Dendritic cell treated with granulocyte-macrophage colony-stimulating factor and Interleukin-4, amounts not matched to agents 40 ng/mL and 50 ng/mL, for 4 days (primary cell): ENCODE measurements around the gene PLEKHO2.
A peak's percentile ranks its signal among the peaks of the same experiment; 100 is the strongest.

Experiments
- H3K27ac Mint-ChIP-seq: one replicate; pipeline ENCODE4 v1.8.0; 2022; ENCODE audit warnings: mild to moderate bottlenecking, mixed read lengths
- H3K27me3 Mint-ChIP-seq: one replicate; pipeline ENCODE4 v1.8.0; 2022; ENCODE audit warnings: mild to moderate bottlenecking, mixed read lengths
- H3K36me3 Mint-ChIP-seq: one replicate; pipeline ENCODE4 v1.8.0; 2022; ENCODE audit warnings: low read depth, mixed read lengths
- H3K4me1 Mint-ChIP-seq: one replicate; pipeline ENCODE4 v1.8.0; 2022; ENCODE audit warnings: low read depth, mixed read lengths
- H3K4me3 Mint-ChIP-seq: one replicate; pipeline ENCODE4 v1.8.0; 2022; ENCODE audit warnings: mild to moderate bottlenecking, moderate library complexity, mixed read lengths
- H3K9me3 Mint-ChIP-seq: one replicate; pipeline ENCODE4 v1.8.0; 2022; ENCODE audit warnings: mixed read lengths
- intact Hi-C: fragments of 100-400 bp; cut with micrococcal nuclease; formaldehyde crosslinking; loops from one replicate; pipeline ENCODE4 v1.15.0; 2022

Gene PLEKHO2

DNA sequence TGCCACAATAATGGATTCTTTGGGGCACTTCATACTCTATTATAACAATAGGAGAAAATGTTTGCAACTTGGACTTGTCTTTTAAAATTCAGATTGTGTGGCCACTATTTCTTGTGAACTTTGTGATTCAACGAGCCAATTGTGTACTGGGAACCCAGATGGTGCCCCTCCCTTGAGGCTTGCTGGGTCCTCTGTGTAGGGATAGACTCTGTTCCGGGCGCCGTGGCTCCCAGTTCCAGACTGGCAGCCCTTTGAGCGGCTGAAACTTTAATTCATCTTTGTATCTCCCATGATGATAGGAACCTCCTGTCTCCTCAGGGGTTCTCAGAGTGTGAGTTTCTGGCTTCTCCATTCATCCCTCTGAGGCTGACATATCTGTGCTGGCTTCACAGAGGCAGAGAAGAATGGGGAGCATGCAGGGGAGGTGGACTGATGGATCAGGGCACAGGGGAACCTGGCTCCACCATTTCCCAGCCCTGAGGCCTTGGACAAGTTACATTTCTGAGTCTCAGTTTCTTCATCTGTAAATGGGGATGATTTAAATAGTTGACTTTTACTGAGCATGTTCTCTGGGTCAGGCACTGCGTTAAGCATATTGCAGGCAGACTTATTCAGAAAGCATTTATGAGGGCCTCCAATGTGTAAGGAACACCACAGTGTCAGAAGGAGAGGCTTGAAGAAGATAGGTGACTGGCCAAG is 54.8 kb downstream of the PLEKHO2 start:
- no peak overlapping the region for H3K4me3 Mint-ChIP-seq
- peaks cover 9% of the 10 kb centered on the region for H3K9me3 Mint-ChIP-seq
- peak overlapping the region; percentile 100 for H3K27ac Mint-ChIP-seq
- peaks cover 81% of the 10 kb centered on the region for H3K4me1 Mint-ChIP-seq
- peaks cover 13% of the 10 kb centered on the region for H3K36me3 Mint-ChIP-seq
- intact Hi-C loops = no loop called here
- H3K27me3 Mint-ChIP-seq = no peaks in the 10 kb centered on the region

DNA sequence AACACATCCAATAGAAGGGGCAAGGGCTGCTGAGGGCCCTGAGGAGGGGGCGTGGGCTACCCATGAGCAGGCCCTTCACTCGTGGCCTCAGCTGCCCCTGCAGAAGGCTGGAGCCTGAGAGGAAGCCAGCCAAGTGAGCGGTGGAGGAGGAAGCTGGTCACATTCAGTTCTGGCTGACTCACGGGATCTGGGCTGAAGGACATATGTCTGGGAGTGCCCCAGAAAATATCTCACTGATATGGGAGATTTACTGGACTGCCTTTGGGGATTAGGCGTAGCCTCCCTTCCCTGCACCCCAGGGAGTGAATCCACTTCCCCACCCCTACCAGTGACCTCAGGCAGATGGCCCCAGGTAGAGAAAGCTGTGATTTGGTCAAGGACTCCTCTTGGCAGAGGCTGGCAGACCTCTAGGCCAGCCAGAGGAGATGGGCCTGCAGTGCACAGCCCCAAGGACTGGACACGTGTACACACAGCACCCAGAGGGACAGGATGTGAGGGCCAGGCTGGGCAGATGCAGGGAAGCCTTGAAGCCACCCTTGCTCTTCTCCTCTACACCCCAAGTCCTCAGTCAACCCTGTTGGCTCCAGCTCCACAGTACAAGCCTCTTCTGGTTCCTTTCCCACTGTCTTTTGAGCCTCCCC is 55.8 kb downstream of the PLEKHO2 start:
- no peaks in the 10 kb centered on the region for H3K27me3 Mint-ChIP-seq
- peaks cover 9% of the 10 kb centered on the region for H3K9me3 Mint-ChIP-seq
- peaks cover 13% of the 10 kb centered on the region for H3K36me3 Mint-ChIP-seq
- H3K4me1 Mint-ChIP-seq = peaks cover 75% of the 10 kb centered on the region
- no peak overlapping the region for H3K4me3 Mint-ChIP-seq
- intact Hi-C loops = no loop called here
- peak overlapping the region; percentile 100 for H3K27ac Mint-ChIP-seq

DNA sequence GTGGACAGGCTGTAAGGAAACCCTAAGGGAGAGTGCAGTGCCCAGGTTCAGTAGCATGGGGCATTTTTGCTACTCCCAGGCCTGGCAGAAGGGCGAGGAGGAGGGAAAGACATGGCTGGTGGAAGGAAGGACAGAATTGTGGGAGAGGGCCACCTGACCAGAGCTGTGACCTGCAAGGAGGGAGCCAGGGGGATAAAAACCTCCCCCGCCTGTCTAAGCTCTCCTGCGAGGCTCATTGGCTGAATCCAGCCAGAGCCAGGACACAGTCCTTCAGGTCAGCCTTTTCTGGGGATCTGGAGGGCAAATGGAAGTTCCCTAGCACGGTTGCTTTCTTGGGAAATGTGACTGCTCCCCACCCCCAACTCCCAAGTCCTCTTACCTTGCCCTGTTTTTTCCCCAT is 56.7 kb downstream of the PLEKHO2 start:
- Mint-ChIP-seq H3K4me3 (no peak overlapping the region), H3K27ac (peak overlapping the region; percentile 100), H3K27me3 (no peaks in the 10 kb centered on the region), H3K36me3 (peaks cover 13% of the 10 kb centered on the region), H3K4me1 (peaks cover 75% of the 10 kb centered on the region), H3K9me3 (peaks cover 9% of the 10 kb centered on the region)
- intact Hi-C loops = no loop called here

DNA sequence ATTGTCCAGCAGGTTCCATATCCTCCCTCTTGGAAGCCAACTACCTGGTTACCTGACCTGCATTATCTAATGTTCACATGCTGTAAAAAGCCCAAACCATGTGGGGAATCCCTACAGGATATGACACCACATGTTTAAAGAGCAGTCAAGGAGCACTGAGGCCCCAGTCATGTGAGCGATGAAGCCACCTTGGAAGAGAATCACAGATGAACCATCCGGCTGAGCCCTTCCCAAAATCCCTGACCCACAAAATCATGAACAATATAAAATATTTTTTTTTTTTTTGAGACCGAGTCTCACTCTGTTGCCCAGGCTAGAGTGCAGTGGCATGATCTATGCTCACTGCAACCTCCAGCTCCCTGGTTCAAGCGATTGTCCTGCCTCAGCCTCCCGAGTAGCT is 59.4 kb downstream of the PLEKHO2 start:
- Mint-ChIP-seq H3K4me3 (no peak overlapping the region), H3K9me3 (peaks cover 9% of the 10 kb centered on the region), H3K36me3 (peaks cover 8% of the 10 kb centered on the region), H3K27me3 (no peaks in the 10 kb centered on the region), H3K4me1 (peaks cover 69% of the 10 kb centered on the region), H3K27ac (no peak overlapping the region)
- intact Hi-C loops = no loop called here

DNA sequence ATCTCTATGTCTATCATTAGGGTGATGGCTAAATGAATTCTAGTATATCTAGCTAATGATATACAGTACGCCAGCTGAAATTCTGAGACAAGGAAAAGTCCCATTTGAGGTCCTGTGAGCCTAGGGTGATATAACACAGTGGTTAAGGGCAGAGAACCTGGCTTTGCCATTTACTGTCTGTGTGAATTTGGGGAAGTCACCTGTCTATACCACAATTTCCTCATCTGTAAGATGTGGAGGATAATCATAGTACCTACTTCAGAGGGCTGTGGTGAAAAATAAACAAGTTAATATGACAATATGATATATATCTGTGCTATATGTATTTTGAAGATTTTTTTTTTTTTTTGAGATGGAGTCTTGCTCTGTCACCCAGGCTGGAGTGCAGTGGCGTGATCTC is 60.2 kb downstream of the PLEKHO2 start:
- intact Hi-C loops = loop anchor here (2.0 kb wide), 1 partner anchor 19 kb away; no protein-coding TSS in a partner anchor
- Mint-ChIP-seq H3K4me3 (no peak overlapping the region), H3K9me3 (peaks cover 9% of the 10 kb centered on the region), H3K4me1 (peaks cover 61% of the 10 kb centered on the region), H3K27me3 (no peaks in the 10 kb centered on the region), H3K36me3 (peaks cover 8% of the 10 kb centered on the region), H3K27ac (peak overlapping the region; percentile 78)

DNA sequence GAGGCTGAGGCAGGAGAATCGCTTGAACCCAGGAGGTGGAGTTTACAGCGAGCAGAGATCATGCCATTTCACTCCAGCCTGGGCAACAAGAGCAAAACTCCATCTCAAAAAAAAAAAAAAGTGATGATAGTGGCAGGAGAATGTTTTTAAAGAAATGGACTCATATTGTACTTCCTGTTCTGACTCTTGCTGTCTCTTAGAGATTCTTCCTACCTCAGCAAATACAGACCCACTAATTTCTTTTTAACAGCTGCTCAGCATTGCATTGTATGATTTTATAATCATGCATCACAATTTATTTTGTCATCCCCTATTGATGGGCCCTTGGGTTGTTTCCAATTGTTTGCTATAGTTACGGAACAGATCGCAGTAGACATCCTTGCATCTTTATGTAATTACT is 61.1 kb downstream of the PLEKHO2 start:
- Mint-ChIP-seq H3K36me3 (peaks cover 8% of the 10 kb centered on the region), H3K27ac (peak overlapping the region; percentile 78), H3K4me3 (no peak overlapping the region), H3K9me3 (peaks cover 9% of the 10 kb centered on the region), H3K4me1 (peaks cover 52% of the 10 kb centered on the region), H3K27me3 (no peaks in the 10 kb centered on the region)
- intact Hi-C loops = loop anchor here (2.0 kb wide), 1 partner anchor 20 kb away; no protein-coding TSS in a partner anchor

DNA sequence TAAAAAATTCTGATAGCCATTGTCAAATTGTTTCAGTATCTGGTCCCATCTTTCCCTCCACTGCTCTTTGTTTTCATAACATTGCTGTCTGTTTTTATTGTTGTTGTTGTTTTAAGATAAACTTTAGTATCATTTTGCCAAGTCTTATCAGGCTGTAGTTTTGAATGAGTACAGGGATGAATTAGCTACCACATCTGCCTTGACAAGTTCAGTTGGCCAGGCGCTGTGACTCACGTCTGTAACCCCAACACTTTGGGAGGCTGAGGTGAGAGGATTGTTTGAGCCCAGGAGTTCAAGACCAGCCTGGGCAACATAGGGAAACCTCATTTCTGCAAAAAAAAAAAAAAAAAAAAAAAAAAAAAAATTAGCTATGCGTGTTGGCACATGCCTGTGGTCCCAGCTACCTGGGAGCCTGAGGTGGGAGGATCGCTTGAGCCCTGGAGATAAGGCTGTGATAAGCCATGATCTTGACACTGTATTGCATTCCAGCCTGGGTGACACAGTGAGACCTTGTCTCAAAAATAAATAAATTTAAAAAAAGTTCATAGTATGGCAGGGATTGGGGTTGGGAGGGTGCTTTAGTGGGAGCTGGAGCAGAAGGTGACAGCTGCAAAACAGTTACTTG is 61.7 kb downstream of the PLEKHO2 start:
- H3K27me3 Mint-ChIP-seq = no peaks in the 10 kb centered on the region
- H3K9me3 Mint-ChIP-seq = peaks cover 9% of the 10 kb centered on the region
- H3K36me3 Mint-ChIP-seq = peaks cover 8% of the 10 kb centered on the region
- H3K4me1 Mint-ChIP-seq = peaks cover 46% of the 10 kb centered on the region
- intact Hi-C loops = loop anchor here (2.0 kb wide), 1 partner anchor 21 kb away; no protein-coding TSS in a partner anchor
- H3K4me3 Mint-ChIP-seq = no peak overlapping the region
- peak overlapping the region; percentile 78 for H3K27ac Mint-ChIP-seq

DNA sequence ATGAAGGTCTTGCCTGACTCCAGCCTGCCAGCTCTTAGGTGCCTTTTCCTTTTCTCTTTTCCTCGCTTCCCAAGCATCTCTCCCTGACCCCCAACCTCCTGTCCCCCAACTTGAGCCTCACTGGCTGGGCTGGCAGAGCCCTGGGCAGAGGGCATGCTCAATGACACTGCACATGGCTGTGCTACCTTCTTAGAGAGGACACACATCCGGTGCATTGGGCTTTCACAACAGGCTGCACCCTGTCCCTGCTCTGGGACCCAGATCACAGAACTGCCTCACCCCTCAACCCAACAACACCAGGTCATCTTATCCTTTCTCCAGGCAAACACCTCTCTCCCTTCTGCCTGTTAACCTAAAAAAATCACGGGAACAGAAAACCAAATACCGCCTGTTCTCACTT is 62.5 kb downstream of the PLEKHO2 start:
- Mint-ChIP-seq H3K36me3 (peaks cover 8% of the 10 kb centered on the region), H3K4me1 (peaks cover 38% of the 10 kb centered on the region), H3K9me3 (peaks cover 9% of the 10 kb centered on the region), H3K27me3 (peaks cover 3% of the 10 kb centered on the region), H3K27ac (peak overlapping the region; percentile 25), H3K4me3 (no peak overlapping the region)
- intact Hi-C loops = loop anchor here (2.0 kb wide), 1 partner anchor 61 kb away; no protein-coding TSS in a partner anchor

DNA sequence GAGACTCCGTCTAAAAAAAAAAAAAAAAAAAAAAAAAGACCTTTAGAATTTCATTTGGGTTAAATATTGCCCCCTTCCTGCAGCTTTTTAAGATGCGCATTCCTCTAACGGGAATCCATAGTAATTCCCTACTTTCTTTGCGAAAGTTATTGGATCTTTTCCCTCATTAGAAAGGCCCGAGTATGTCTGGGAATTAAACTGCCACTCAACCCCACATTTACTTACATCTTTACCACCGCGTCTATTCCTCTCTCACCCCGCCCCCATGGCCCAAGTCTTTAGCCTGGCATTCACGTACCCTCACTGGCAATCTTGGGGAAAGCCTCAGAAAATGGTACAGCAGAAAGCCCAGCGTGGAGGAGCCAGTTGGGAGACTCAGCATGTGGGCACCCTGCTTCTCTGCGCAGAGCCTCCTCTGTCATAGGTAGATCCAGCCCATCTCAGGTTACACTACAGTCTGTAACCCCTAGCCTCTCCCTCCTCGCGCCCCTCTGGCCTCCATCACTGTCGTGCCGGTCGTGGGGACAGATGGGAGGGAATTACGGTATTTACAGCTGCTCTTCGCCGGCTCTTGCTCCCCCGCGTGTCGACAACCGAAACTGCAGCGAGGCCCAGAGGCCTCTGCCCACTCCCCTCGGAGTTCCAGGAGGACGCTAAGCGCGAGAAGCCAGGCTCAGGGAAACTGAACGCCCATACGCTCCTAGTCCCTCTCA is 63.6 kb downstream of the PLEKHO2 start:
- Mint-ChIP-seq H3K4me1 (peaks cover 34% of the 10 kb centered on the region), H3K4me3 (peak overlapping the region; percentile 61), H3K27ac (peak overlapping the region; percentile 73), H3K9me3 (peaks cover 9% of the 10 kb centered on the region), H3K36me3 (peaks cover 8% of the 10 kb centered on the region), H3K27me3 (peaks cover 12% of the 10 kb centered on the region)
- intact Hi-C loops = loop anchor here (2.0 to 5.0 kb wide), 2 partner anchors 62 to 173 kb away; no protein-coding TSS in a partner anchor

DNA sequence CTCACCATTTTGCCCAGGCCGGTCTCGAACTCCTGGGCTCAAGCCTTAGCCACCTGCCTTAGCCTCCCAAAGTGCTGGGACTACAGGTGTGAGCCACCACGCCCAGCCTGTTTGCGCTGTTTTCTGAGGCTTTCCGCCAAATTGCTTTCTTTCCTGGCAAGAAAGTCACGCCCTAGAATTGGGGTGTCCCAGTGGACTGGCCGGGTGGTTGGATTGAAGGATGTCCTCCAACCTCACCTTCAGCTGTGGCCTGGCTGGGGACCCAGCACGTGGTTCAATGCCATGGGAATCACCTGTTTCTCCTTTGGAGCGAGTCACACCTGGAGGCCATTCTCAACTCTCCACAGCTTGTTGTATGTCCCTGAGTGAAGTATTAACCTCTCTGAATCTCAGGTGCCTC is 64.2 kb downstream of the PLEKHO2 start:
- H3K27me3 Mint-ChIP-seq = peaks cover 19% of the 10 kb centered on the region
- H3K9me3 Mint-ChIP-seq = peaks cover 4% of the 10 kb centered on the region
- peaks cover 2% of the 10 kb centered on the region for H3K36me3 Mint-ChIP-seq
- H3K4me1 Mint-ChIP-seq = peaks cover 34% of the 10 kb centered on the region
- H3K27ac Mint-ChIP-seq = peak overlapping the region; percentile 73
- intact Hi-C loops = loop anchor here (2.0 to 5.0 kb wide), 2 partner anchors 63 to 174 kb away; no protein-coding TSS in a partner anchor
- no peak overlapping the region for H3K4me3 Mint-ChIP-seq

DNA sequence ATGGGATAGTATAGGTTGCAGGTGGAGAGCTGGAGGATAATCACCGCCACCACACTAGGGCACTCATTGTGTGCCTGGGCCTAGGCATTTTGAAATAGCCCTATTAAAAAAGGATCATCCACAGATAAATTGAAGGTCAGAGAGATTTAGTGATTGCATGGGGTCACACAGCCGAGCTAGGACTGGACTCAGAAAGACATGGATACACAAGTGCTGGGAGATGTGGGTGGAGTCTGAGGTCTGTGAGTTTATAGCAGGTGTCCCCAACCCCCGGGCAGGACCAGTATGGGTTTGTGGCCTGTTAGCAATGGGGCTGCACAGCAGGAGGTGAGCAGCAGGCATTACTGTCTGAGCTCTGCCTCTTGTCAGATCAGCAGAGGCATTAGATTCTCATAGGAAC is 64.7 kb downstream of the PLEKHO2 start:
- Mint-ChIP-seq H3K27me3 (peaks cover 23% of the 10 kb centered on the region), H3K27ac (no peak overlapping the region), H3K9me3 (no peaks in the 10 kb centered on the region), H3K4me3 (no peak overlapping the region), H3K36me3 (no peaks in the 10 kb centered on the region), H3K4me1 (peaks cover 38% of the 10 kb centered on the region)
- intact Hi-C loops = loop anchor here (5.0 kb wide), 1 partner anchor 174 kb away; no protein-coding TSS in a partner anchor

DNA sequence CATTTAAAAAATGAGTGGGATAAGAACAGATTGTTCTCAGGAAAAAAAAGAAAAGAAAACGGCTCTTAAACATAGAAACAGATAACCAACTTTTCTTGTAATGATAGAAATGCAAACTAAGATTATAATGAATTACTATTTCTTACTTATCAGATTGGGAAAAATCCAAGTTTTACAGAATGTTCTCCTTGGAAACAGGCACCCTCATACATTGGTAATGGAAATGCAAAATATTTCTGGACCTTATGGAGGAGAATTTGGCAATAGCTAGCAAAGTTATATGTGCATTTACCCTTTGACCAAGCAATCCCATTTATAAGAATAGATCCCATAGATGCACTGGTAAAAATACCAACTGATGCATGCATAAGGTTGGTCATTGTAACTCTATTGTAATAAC is 66.3 kb downstream of the PLEKHO2 start:
- no peaks in the 10 kb centered on the region for H3K9me3 Mint-ChIP-seq
- intact Hi-C loops = loop anchor here (5.0 kb wide), 1 partner anchor 176 kb away; no protein-coding TSS in a partner anchor
- H3K27me3 Mint-ChIP-seq = peaks cover 38% of the 10 kb centered on the region
- no peak overlapping the region for H3K27ac Mint-ChIP-seq
- H3K36me3 Mint-ChIP-seq = no peaks in the 10 kb centered on the region
- peaks cover 31% of the 10 kb centered on the region for H3K4me1 Mint-ChIP-seq
- no peak overlapping the region for H3K4me3 Mint-ChIP-seq

DNA sequence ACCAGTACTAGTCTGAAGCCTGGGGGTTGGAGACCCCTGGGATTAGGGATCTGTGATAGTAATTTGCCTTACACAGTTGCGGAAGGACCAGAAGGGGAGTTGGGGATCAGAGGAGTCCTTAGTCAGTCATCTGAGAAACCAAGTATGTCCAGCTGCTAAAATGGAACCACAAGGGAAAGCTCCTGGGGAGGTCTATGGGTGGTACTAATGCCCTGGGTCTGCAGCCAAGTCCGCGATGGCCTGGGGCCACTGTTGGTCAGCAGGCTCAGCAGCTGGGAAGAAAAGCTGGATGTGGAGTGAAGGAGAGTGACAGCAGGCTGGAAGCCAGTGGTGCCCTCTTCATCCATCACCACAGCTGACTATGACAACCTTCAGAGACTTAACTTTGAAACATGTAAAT is 67.8 kb downstream of the PLEKHO2 start:
- Mint-ChIP-seq H3K27ac (no peak overlapping the region), H3K9me3 (no peaks in the 10 kb centered on the region), H3K4me1 (peaks cover 18% of the 10 kb centered on the region), H3K27me3 (peaks cover 41% of the 10 kb centered on the region), H3K4me3 (no peak overlapping the region), H3K36me3 (no peaks in the 10 kb centered on the region)
- intact Hi-C loops = loop anchor here (5.0 kb wide), 1 partner anchor 177 kb away; no protein-coding TSS in a partner anchor
